ENCODE data around the gene XCL1.
A peak's percentile ranks its signal among the peaks of the same experiment; 100 is the strongest.
"Not testable (repeated sequence)": the region's sequence is repeated elsewhere in the genome, so short reads cannot be mapped to it uniquely, and the experiment has no call there.

XCL1 gene

GRCh38 chr1:168568346-168568745 is 8.1 kb upstream of the XCL1 start:
- DNase-seq: no peak

GRCh38 chr1:168570652-168571051 is 5.8 kb upstream of the XCL1 start:
- no peak for DNase-seq

- DNase-seq: no peak
Measured at GRCh38 chr1:168572633-168573032, 3.8 kb upstream of the XCL1 start.

- DNase-seq: not testable (repeated sequence)
Measured at GRCh38 chr1:168574234-168574633, 2.2 kb upstream of the XCL1 start.

GRCh38 chr1:168578531-168579185 is 2.3 kb downstream of the XCL1 start:
- DNase-seq: not testable (repeated sequence)

GRCh38 chr1:168580290-168580689 is 3.9 kb downstream of the XCL1 start:
- not testable (repeated sequence) for DNase-seq

- DNase-seq: not testable (repeated sequence)
Measured at GRCh38 chr1:168580991-168581390, 4.6 kb downstream of the XCL1 start.

- no peak for DNase-seq
Measured at GRCh38 chr1:168581817-168582572, 5.6 kb downstream of the XCL1 start.

- no peak for DNase-seq
Measured at GRCh38 chr1:168582688-168583336, 6.4 kb downstream of the XCL1 start.

GRCh38 chr1:168583571-168583970 is 7.2 kb downstream of the XCL1 start:
- DNase-seq: no peak

- DNase-seq: no peak
Measured at GRCh38 chr1:168585191-168585590, 8.8 kb downstream of the XCL1 start.

GRCh38 chr1:168585937-168586336 is 9.5 kb downstream of the XCL1 start:
- no peak for DNase-seq

- no peak for DNase-seq
Measured at GRCh38 chr1:168589167-168589566, 12.8 kb downstream of the XCL1 start.

GRCh38 chr1:168591066-168591465 is 14.7 kb downstream of the XCL1 start:
- no peak for DNase-seq

- no peak for DNase-seq
Measured at GRCh38 chr1:168591641-168592250, 15.3 kb downstream of the XCL1 start.

GRCh38 chr1:168595403-168595802 is 19.0 kb downstream of the XCL1 start:
- not testable (repeated sequence) for DNase-seq

GRCh38 chr1:168598125-168598524 is 21.7 kb downstream of the XCL1 start:
- no peak for DNase-seq

- DNase-seq: no peak
Measured at GRCh38 chr1:168598892-168599291, 22.5 kb downstream of the XCL1 start.

- no peak for DNase-seq
Measured at GRCh38 chr1:168599641-168600040, 23.2 kb downstream of the XCL1 start.

GRCh38 chr1:168601051-168601450 is 24.6 kb downstream of the XCL1 start:
- DNase-seq: no peak

- peak; percentile 79 for DNase-seq
Measured at GRCh38 chr1:168603501-168604110, 27.2 kb downstream of the XCL1 start.

- DNase-seq: no peak
Measured at GRCh38 chr1:168605443-168605842, 29.0 kb downstream of the XCL1 start.

GRCh38 chr1:168606096-168606495 is 29.7 kb downstream of the XCL1 start:
- DNase-seq: no peak

Measured in NCI-H510A (cell line).